Stimulated activated CD8-positive, alpha-beta memory T cell treated with anti-CD3 and anti-CD28 coated beads, Interleukin-2, amount 100 ng/mL, for 48 hours (primary cell): ENCODE data around the gene KIRREL1.

Experiments
- DNase-seq, 2 donors: peaks; one replicate each; pipeline ENCODE4 v3.0.0-alpha.2; 2020; ENCODE audit warnings: low read depth in 2 of 2

Gene KIRREL1

DNA sequence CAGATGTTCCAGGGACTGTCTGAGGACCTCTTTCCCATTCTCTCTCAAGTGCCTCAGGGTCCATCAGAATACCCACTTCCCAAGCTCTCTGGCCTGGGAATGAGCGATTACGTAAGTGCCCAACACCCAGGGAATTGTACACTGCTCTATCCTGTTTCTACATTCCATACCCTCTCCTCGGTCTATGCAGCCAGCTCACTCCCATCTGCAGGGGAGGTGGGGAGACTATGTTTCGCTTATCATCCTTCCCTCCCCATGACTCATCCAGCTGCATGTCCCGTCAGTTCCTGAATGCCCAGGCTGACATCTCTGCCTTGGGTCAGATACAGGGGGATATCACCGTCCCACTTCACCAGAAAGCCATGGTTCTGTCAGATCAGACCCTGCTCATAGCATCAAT, 152.7 kb downstream of the KIRREL1 start:
- DNase-seq = no peak

DNA sequence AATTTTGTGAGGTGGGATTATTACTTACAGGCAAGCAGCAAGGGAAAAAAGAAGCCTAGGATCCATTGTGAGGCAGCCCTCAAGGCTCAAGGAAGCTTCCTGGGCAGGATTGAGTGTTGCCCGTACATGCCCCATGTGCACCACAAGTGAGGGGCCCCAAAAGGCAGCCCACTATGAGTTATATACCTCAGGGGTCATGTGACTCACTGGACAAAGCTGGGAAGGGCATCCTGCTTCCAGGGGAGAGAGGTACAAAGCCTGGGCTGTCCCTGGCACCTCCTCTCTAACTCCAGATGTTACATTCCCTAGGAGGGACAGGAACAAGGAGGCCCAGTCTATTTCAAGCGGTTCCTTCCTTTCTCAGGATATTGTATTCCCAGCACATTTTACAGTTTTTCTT, 153.3 kb downstream of the KIRREL1 start:
- no peak for DNase-seq

DNA sequence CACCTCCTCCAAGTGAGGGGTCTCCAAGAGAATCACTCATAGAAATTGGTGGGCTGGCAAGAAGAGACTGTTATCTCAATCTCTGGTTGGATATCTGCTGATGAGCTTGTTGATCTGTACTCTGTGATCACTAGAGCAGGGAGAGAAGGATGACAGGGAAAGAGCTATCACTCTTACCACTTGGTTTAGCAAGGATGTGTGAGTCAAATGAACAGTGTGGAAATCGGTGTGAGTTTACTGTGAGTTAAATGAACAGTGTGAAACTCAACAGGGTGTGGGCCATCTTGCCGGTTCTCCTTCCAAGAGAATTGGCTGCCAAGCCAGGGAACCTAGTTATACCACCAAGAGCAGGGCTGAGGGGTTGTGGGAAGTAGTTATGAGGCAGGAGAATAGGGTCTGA, 154.0 kb downstream of the KIRREL1 start:
- DNase-seq = no peak

DNA sequence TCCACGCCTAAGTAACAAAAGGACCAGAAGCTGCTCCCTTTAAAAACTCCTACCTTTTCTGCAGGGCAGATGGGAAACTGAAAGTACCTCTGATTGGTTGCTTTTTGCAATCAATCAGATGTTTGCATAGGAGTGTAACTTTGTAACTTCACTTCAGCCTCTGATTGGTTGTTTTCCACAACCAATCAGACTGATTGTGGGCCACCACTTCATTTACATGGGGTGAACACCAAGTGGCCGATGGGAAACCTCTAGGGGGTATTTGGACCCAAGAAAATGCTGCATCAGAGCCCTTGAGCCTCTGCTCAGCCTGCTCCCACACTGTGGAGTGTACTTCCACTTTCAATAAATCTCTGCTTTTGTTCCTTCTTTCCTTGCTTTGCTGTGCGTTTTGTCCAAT, 154.4 kb downstream of the KIRREL1 start:
- no peak for DNase-seq

DNA sequence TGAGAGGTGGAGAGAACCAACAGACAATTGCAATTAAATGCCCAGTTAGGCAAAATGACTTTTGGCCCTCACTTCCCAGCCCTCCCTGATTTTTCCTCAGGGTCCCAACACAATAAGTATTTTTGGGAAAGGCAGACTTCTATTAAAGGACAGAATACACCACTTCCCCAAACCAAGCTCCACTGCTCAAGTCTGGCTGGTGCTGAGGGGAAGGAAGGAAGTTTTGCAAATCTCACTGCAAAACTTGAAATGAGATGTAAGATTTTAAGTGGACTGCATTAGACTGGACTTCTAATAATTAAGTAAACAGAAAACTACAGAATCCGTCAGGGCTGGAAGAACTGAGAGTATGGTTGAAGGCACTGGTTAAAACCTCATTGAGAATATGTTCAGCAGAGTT, 155.0 kb downstream of the KIRREL1 start:
- DNase-seq = no peak

DNA sequence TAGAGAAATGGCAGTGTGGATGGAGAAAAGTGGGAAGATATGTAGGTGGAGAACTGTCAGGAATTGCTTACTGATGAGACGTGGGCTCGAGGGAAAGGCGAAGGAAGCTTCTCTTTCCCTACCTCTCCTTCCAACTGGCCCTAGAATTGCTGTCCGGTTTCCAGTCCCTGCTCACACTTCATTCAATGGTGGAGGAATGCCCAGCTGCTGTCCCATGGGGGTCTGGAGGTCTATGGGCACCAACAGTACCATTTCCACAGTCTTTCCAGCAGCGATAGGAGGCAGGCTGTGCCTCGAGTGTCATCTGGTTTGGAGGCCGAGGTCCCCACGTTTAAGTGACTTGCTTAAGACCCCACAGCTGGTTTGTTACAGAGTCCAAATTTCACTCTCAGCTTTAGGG, 155.7 kb downstream of the KIRREL1 start:
- no peak for DNase-seq
